Measurements from ENCODE around the gene CHI3L1.

CHI3L1 gene

DNA sequence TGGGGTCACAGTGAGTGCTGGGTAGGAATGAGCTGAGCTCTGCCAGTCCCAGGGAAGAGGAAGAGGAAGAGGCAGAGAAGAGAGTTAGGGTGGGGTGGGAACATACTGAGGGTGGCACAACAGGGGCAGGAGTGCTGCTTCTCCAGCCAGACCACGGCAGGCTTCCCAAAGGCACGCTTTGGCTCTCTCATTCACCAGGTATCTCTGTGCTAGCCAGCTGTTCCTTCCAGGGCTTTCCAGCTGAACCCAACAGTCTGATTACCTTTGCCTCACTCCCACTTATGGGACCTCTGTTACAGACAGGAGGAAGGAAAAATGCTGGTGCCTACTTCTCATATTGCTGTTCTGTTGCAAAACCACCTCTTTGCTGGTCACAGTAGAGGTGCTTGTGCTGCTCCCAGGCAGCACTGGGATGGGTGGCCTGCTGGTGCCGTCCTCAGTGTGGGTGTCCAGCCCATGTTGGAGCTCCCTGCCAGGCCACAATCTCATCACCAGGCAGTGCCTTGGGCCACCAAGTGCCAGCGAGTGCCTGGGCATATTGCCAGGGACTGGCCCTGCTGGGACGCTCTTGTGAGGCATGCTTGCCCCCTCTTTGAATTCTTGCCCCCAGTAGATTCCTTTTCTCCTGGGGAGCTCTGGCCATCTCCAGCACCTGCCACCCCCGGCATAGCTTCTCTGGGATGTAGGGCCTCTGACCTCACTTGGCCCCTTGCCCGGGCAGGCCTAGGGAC is 56.8 kb downstream of the CHI3L1 start:
- no peak for DNase-seq
